GM12875 (cell line): Measurements from ENCODE around the gene KYAT1.

ENCODE experiments used
- H3K4me3 ChIP-seq: one replicate; pipeline ENCODE4 v1.5.1; 2011; ENCODE audit warnings: low read depth, low read length, control low read depth
- CTCF ChIP-seq: IDR thresholded peaks from 2 replicates; pipeline ENCODE4 v1.5.1; 2011; ENCODE audit warnings: low read depth, mild to moderate bottlenecking, control low read depth, inconsistent platforms, low read length, moderate library complexity, borderline replicate concordance; ENCODE audit not compliant: insufficient read depth

KYAT1 gene

GRCh38 chr9:128920381-128921058 lies 38.8 kb upstream of the KYAT1 start, which contains the start of gene PHYHD1:
Gene PHYHD1 (plus strand): TSS chr9:128920982. CDS start chr9:128922324, 1,342 bp downstream.
- no peak for TF ChIP-seq CTCF
- no peak within 1 kb of the TSS for H3K4me3 ChIP-seq

- no peak for TF ChIP-seq CTCF
- H3K4me3 ChIP-seq = no peak overlapping the region
Measured at GRCh38 chr9:128919402-128920089, 37.8 kb upstream of the KYAT1 start.

GRCh38 chr9:128918921-128919320 lies 37.2 kb upstream of the KYAT1 start:
- TF ChIP-seq CTCF = no peak
- no peak overlapping the region for H3K4me3 ChIP-seq

GRCh38 chr9:128917151-128917849 lies 35.5 kb upstream of the KYAT1 start:
- TF ChIP-seq CTCF = no peak
- H3K4me3 ChIP-seq = no peak overlapping the region

- no peak overlapping the region for H3K4me3 ChIP-seq
- no peak for TF ChIP-seq CTCF
Measured at GRCh38 chr9:128916745-128917144, 35.0 kb upstream of the KYAT1 start.

- H3K4me3 ChIP-seq = no peak overlapping the region
Measured at GRCh38 chr9:128916204-128916603, 34.5 kb upstream of the KYAT1 start.

More at GRCh38 chr9:128916204-128916603, 34.5 kb upstream of the KYAT1 start:
- no peak for TF ChIP-seq CTCF
